ENCODE data around the gene PRAF2.
A peak's percentile ranks its signal among the peaks of the same experiment; 100 is the strongest.

The PRAF2 gene

GRCh38 chrX:49100704-49101628 is 27.2 kb upstream of the PRAF2 start:
- no peak for TF ChIP-seq CTCF (IDR thresholded peaks at IDR 0.05; ENCODE audit: low read depth, low read length)
- DNase-seq (ENCODE audit: extremely low read depth, low read depth), result peak; percentile 73

- no peak for DNase-seq (ENCODE audit: extremely low read depth, low read depth)
- no peak for TF ChIP-seq CTCF (IDR thresholded peaks at IDR 0.05; ENCODE audit: low read depth, low read length)
Observed at GRCh38 chrX:49096419-49096818, 22.6 kb upstream of the PRAF2 start.

GRCh38 chrX:49089553-49089952 is 15.8 kb upstream of the PRAF2 start:
- no peak for TF ChIP-seq CTCF (IDR thresholded peaks at IDR 0.05; ENCODE audit: low read depth, low read length)
- no peak for DNase-seq (ENCODE audit: extremely low read depth, low read depth)

GRCh38 chrX:49082271-49082871 is 8.6 kb upstream of the PRAF2 start:
- no peak for TF ChIP-seq CTCF (IDR thresholded peaks at IDR 0.05; ENCODE audit: low read depth, low read length)
- no peak for DNase-seq (ENCODE audit: extremely low read depth, low read depth)

- TF ChIP-seq CTCF (IDR thresholded peaks at IDR 0.05; ENCODE audit: low read depth, low read length), result no peak
- peak; percentile 48 for DNase-seq (ENCODE audit: extremely low read depth, low read depth)
Observed at GRCh38 chrX:49079489-49080428, 6.0 kb upstream of the PRAF2 start, which contains the start of gene WDR45. Gene WDR45, minus strand, starts transcription at chrX:49079887. Its CDS starts 1,792 bp downstream, at chrX:49078095.

GRCh38 chrX:49077941-49078340 is 4.1 kb upstream of the PRAF2 start:
- no peak for TF ChIP-seq CTCF (IDR thresholded peaks at IDR 0.05; ENCODE audit: low read depth, low read length)
- no peak for DNase-seq (ENCODE audit: extremely low read depth, low read depth)

All from AG09319 (cell line).